Measurements from ENCODE around the gene BDKRB2.

DNA sequence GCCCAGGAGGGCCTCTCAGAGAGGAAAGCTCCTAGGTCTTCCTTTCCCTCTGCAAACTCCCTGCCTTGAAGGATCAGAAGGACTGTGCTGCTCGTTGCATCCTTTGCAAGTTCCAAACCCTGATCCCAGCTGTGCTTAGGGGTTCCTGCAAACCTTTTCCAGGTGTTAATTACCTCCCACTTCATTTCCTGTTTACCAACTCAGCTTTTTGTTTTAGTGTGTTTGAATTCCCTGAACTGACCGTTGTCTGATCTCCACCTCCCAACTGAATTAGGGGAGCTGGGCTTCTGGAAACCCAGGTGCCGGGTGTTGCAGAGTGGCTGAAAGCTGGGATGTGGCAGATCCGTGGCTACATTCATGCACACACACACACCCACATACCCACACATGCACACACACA is 30.8 kb downstream of the BDKRB2 start:
- TF ChIP-seq, protein P1, sequence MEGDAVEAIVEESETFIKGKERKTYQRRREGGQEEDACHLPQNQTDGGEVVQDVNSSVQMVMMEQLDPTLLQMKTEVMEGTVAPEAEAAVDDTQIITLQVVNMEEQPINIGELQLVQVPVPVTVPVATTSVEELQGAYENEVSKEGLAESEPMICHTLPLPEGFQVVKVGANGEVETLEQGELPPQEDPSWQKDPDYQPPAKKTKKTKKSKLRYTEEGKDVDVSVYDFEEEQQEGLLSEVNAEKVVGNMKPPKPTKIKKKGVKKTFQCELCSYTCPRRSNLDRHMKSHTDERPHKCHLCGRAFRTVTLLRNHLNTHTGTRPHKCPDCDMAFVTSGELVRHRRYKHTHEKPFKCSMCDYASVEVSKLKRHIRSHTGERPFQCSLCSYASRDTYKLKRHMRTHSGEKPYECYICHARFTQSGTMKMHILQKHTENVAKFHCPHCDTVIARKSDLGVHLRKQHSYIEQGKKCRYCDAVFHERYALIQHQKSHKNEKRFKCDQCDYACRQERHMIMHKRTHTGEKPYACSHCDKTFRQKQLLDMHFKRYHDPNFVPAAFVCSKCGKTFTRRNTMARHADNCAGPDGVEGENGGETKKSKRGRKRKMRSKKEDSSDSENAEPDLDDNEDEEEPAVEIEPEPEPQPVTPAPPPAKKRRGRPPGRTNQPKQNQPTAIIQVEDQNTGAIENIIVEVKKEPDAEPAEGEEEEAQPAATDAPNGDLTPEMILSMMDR (conservative IDR thresholded peaks at IDR 0.05; ENCODE audit: low read depth, low read length): no peak
- no peak for TF ChIP-seq EZH2 (IDR thresholded peaks at IDR 0.05; ENCODE audit: borderline replicate concordance, low read depth, low read length, poor library complexity, severe bottlenecking)

Measured in A673 (cell line).